ENCODE results near the gene SLC2A2.

GRCh38 chr3:171072432-171072831, 45.9 kb upstream of the SLC2A2 start:
- TF ChIP-seq, protein P1, sequence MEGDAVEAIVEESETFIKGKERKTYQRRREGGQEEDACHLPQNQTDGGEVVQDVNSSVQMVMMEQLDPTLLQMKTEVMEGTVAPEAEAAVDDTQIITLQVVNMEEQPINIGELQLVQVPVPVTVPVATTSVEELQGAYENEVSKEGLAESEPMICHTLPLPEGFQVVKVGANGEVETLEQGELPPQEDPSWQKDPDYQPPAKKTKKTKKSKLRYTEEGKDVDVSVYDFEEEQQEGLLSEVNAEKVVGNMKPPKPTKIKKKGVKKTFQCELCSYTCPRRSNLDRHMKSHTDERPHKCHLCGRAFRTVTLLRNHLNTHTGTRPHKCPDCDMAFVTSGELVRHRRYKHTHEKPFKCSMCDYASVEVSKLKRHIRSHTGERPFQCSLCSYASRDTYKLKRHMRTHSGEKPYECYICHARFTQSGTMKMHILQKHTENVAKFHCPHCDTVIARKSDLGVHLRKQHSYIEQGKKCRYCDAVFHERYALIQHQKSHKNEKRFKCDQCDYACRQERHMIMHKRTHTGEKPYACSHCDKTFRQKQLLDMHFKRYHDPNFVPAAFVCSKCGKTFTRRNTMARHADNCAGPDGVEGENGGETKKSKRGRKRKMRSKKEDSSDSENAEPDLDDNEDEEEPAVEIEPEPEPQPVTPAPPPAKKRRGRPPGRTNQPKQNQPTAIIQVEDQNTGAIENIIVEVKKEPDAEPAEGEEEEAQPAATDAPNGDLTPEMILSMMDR (IDR thresholded peaks at IDR 0.05): no peak
- TF ChIP-seq EZH2 (IDR thresholded peaks at IDR 0.05) (no peak), EZH2phosphoT487 (IDR thresholded peaks at IDR 0.05) (no peak)
